Astrocyte of the spinal cord (primary cell): ENCODE data around the gene ARSA.

Experiments used
- DNase-seq: peaks from one replicate; pipeline ENCODE4 v3.0.0; 2011; ENCODE audit warnings: low read depth, low spot score
- H3K4me3 ChIP-seq: 2 replicates; pipeline ENCODE4 v1.5.1; 2011; ENCODE audit warnings: low read depth, mild to moderate bottlenecking, low read length, moderate library complexity
- CTCF ChIP-seq: IDR thresholded peaks from 2 replicates; pipeline ENCODE4 v1.5.1; 2012; ENCODE audit warnings: low read depth, mild to moderate bottlenecking, low read length, inconsistent platforms
- in situ Hi-C: cut with HindIII; loops from 2 replicates; pipeline ENCODE4 v1.10.0; 2017; ENCODE audit warnings: low sequenced_read_pairs

The ARSA gene

GRCh38 chr22:50600538-50600937 is 27.4 kb downstream of the ARSA start, which contains the start of gene MAPK8IP2:
Gene MAPK8IP2, plus strand, starts transcription at chr22:50600793. Its CDS starts 26 bp downstream, at chr22:50600819.
- no peak within 1 kb of the TSS for H3K4me3 ChIP-seq
- TF ChIP-seq CTCF, result no peak
- DNase-seq, result no peak
- in situ Hi-C loops, result no loop called here

- in situ Hi-C loops, result no loop called here
- DNase-seq, result no peak
- H3K4me3 ChIP-seq, result no peak overlapping the region
- TF ChIP-seq CTCF, result no peak
Observed at GRCh38 chr22:50599816-50600455, 28.0 kb downstream of the ARSA start.

- TF ChIP-seq CTCF, result no peak
- in situ Hi-C loops, result no loop called here
- no peak for DNase-seq
- H3K4me3 ChIP-seq, result no peak overlapping the region
Observed at GRCh38 chr22:50597097-50597496, 30.9 kb downstream of the ARSA start.

GRCh38 chr22:50595189-50595588 is 32.8 kb downstream of the ARSA start:
- H3K4me3 ChIP-seq, result no peak overlapping the region
- DNase-seq, result no peak
- in situ Hi-C loops, result no loop called here
- TF ChIP-seq CTCF, result no peak

- in situ Hi-C loops, result no loop called here
- no peak overlapping the region for H3K4me3 ChIP-seq
- DNase-seq, result no peak
- no peak for TF ChIP-seq CTCF
Observed at GRCh38 chr22:50587407-50587806, 40.5 kb downstream of the ARSA start.

- no peak for DNase-seq
- no peak for TF ChIP-seq CTCF
- in situ Hi-C loops, result no loop called here
- H3K4me3 ChIP-seq, result no peak overlapping the region
Observed at GRCh38 chr22:50586416-50586815, 41.5 kb downstream of the ARSA start.
